Measurements from ENCODE around the gene KLF2. TPM values are rescaled to one million over a fixed set of nuclear protein-coding genes. Genes with fewer than 3 reads are reported as not detected.
"Not testable (repeated sequence)": the region's sequence is repeated elsewhere in the genome, so short reads cannot be mapped to it uniquely, and the experiment has no call there.

KLF2 gene
- total RNA-seq: 100 to 1,000 TPM in 1 of 2 donors, 10 to 100 TPM in 1; 97.8 to 208 TPM
- long read RNA-seq, donor 1, transcript KLF2-201 (3 exons, 2,018 nt): major isoform, 29 of 92 reads
- long read RNA-seq, donor 1, partial matches to known transcripts: 50 of 92 reads
- long read RNA-seq, donor 1, other reads (novel, unspliced or antisense): 13 of 92 reads
- long read RNA-seq, donor 2, partial matches to known transcripts: 15 of 21 reads
- long read RNA-seq, donor 2, other reads (novel, unspliced or antisense): 6 of 21 reads

GRCh38 chr19:16324384-16325160, at the start of gene KLF2:
KLF2 (plus strand) TSS chr19:16324826; CDS start chr19:16324924, 98 bp downstream.
- DNase-seq (ENCODE audit: low spot score): peak; percentile 99
- intact Hi-C loops (cut with DNase I): loop anchor here in 1 of 2 donors (5.0 to 10.0 kb wide), 2 partner anchors 42 to 260 kb away; no protein-coding TSS in a partner anchor

GRCh38 chr19:16280306-16280705, 44.3 kb upstream of the KLF2 start:
- DNase-seq (ENCODE audit: low spot score): no peak
- intact Hi-C loops (cut with DNase I): loop anchor here in 1 of 2 donors (5.0 kb wide), 1 partner anchor 42 kb away; the partner anchor contains the start of gene KLF2

- intact Hi-C loops (cut with DNase I): loop anchor here in 1 of 2 donors (5.0 kb wide), 1 partner anchor 41 kb away; the partner anchor contains the start of gene KLF2
- no peak for DNase-seq (ENCODE audit: low spot score)
Observed at GRCh38 chr19:16281743-16282142, 42.9 kb upstream of the KLF2 start.

- intact Hi-C loops (cut with DNase I): loop anchor here in 1 of 2 donors (5.0 kb wide), 1 partner anchor 39 kb away; the partner anchor contains the start of gene KLF2
- peak; percentile 95 for DNase-seq (ENCODE audit: low spot score)
Observed at GRCh38 chr19:16283210-16284061, 41.2 kb upstream of the KLF2 start.

GRCh38 chr19:16284505-16284904, 40.1 kb upstream of the KLF2 start:
- no peak for DNase-seq (ENCODE audit: low spot score)
- intact Hi-C loops (cut with DNase I): loop anchor here in 1 of 2 donors (5.0 kb wide), 1 partner anchor 38 kb away; the partner anchor contains the start of gene KLF2

GRCh38 chr19:16285079-16285478, 39.5 kb upstream of the KLF2 start:
- DNase-seq (ENCODE audit: low spot score): not testable (repeated sequence)
- intact Hi-C loops (cut with DNase I): loop anchor here in 1 of 2 donors (1.0 kb wide), 1 partner anchor 42 kb away; no protein-coding TSS in a partner anchor

- DNase-seq (ENCODE audit: low spot score): no peak
- intact Hi-C loops (cut with DNase I): loop anchor here in 1 of 2 donors (1.0 kb wide), 1 partner anchor 41 kb away; no protein-coding TSS in a partner anchor
Observed at GRCh38 chr19:16285769-16286498, 38.7 kb upstream of the KLF2 start.

GRCh38 chr19:16288544-16288943, 36.1 kb upstream of the KLF2 start:
- no peak for DNase-seq (ENCODE audit: low spot score)
- intact Hi-C loops (cut with DNase I): no loop called here

- no peak for DNase-seq (ENCODE audit: low spot score)
- intact Hi-C loops (cut with DNase I): no loop called here
Observed at GRCh38 chr19:16289594-16289993, 35.0 kb upstream of the KLF2 start.

- no peak for DNase-seq (ENCODE audit: low spot score)
- intact Hi-C loops (cut with DNase I): no loop called here
Observed at GRCh38 chr19:16290692-16291091, 33.9 kb upstream of the KLF2 start.

GRCh38 chr19:16293118-16294091, 31.2 kb upstream of the KLF2 start:
- peak; percentile 91 for DNase-seq (ENCODE audit: low spot score)
- intact Hi-C loops (cut with DNase I): loop anchor here in 1 of 2 donors (2.0 kb wide), 1 partner anchor 19 kb away; no protein-coding TSS in a partner anchor

GRCh38 chr19:16295057-16295456, 29.6 kb upstream of the KLF2 start:
- peak; percentile 86 for DNase-seq (ENCODE audit: low spot score)
- intact Hi-C loops (cut with DNase I): loop anchor here in 1 of 2 donors (2.0 kb wide), 1 partner anchor 18 kb away; no protein-coding TSS in a partner anchor

- DNase-seq (ENCODE audit: low spot score): no peak
- intact Hi-C loops (cut with DNase I): no loop called here
Observed at GRCh38 chr19:16296713-16297112, 27.9 kb upstream of the KLF2 start.

- no peak for DNase-seq (ENCODE audit: low spot score)
- intact Hi-C loops (cut with DNase I): no loop called here
Observed at GRCh38 chr19:16297575-16298178, 26.9 kb upstream of the KLF2 start.

GRCh38 chr19:16298334-16298733, 26.3 kb upstream of the KLF2 start:
- no peak for DNase-seq (ENCODE audit: low spot score)
- intact Hi-C loops (cut with DNase I): no loop called here

- no peak for DNase-seq (ENCODE audit: low spot score)
- intact Hi-C loops (cut with DNase I): no loop called here
Observed at GRCh38 chr19:16301999-16302694, 22.5 kb upstream of the KLF2 start.

All from posterior vena cava (tissue), 2 donors.